ENCODE results near the gene FKBP15. TPM values are rescaled to one million over a fixed set of nuclear protein-coding genes. Genes with fewer than 3 reads are reported as not detected.
"Not testable (repeated sequence)": the region's sequence is repeated elsewhere in the genome, so short reads cannot be mapped to it uniquely, and the experiment has no call there.

Gene FKBP15
- total RNA-seq, 3 donors from 2014 or later = 23.3 to 41.0 (median 36.8) TPM

GRCh38 chr9:113241161-113241560 is 20.1 kb upstream of the FKBP15 start:
- Histone ChIP-seq H3K4me1 (no peaks in the 10 kb centered on the region), H3K36me3 (no peaks in the 10 kb centered on the region), H3K27me3 (no peaks in the 10 kb centered on the region), H3K4me3 (no peak overlapping the region), H3K27ac (no peak overlapping the region), H3K9me3 (no peaks in the 10 kb centered on the region)
- intact Hi-C loops (cut with DNase I; ENCODE audit: low total_unique reads) = no loop called here
- DNase-seq (ENCODE audit: low spot score in 2 of 2) = no peak
- TF ChIP-seq POLR2AphosphoS5 (IDR thresholded peaks at IDR 0.05) (no peak), CTCF (IDR thresholded peaks at IDR 0.05) (no peak), POLR2A (IDR thresholded peaks at IDR 0.05) (no peak)

- Histone ChIP-seq H3K9me3 (no peaks in the 10 kb centered on the region), H3K4me1 (no peaks in the 10 kb centered on the region), H3K27ac (no peak overlapping the region), H3K4me3 (no peak overlapping the region), H3K36me3 (no peaks in the 10 kb centered on the region), H3K27me3 (no peaks in the 10 kb centered on the region)
- no peak for DNase-seq (ENCODE audit: low spot score in 2 of 2)
- TF ChIP-seq POLR2AphosphoS5 (IDR thresholded peaks at IDR 0.05) (no peak), POLR2A (IDR thresholded peaks at IDR 0.05) (no peak), CTCF (IDR thresholded peaks at IDR 0.05) (no peak)
- intact Hi-C loops (cut with DNase I; ENCODE audit: low total_unique reads) = no loop called here
These were observed 17.8 kb upstream of the FKBP15 start for GRCh38 chr9:113238859-113239232.

- DNase-seq (ENCODE audit: low spot score in 2 of 2) = no peak
- no peak overlapping the region for H3K27ac ChIP-seq
These were observed 17.3 kb upstream of the FKBP15 start for GRCh38 chr9:113238202-113238858.

GRCh38 chr9:113237026-113237425 is 15.9 kb upstream of the FKBP15 start:
- intact Hi-C loops (cut with DNase I; ENCODE audit: low total_unique reads) = no loop called here
- DNase-seq (ENCODE audit: low spot score in 2 of 2) = no peak
- Histone ChIP-seq H3K9me3 (no peaks in the 10 kb centered on the region), H3K27ac (no peak overlapping the region), H3K36me3 (no peaks in the 10 kb centered on the region), H3K4me3 (no peak overlapping the region), H3K27me3 (no peaks in the 10 kb centered on the region), H3K4me1 (peaks cover 0 to 6% of the 10 kb centered on the region in 2 donors)
- TF ChIP-seq CTCF (IDR thresholded peaks at IDR 0.05) (no peak), POLR2A (IDR thresholded peaks at IDR 0.05) (no peak), POLR2AphosphoS5 (IDR thresholded peaks at IDR 0.05) (no peak)

More at GRCh38 chr9:113238202-113238858, 17.3 kb upstream of the FKBP15 start:
- intact Hi-C loops (cut with DNase I; ENCODE audit: low total_unique reads) = no loop called here
- no peaks in the 10 kb centered on the region for H3K36me3 ChIP-seq
- H3K9me3 ChIP-seq = no peaks in the 10 kb centered on the region
- no peaks in the 10 kb centered on the region for H3K4me1 ChIP-seq
- no peaks in the 10 kb centered on the region for H3K27me3 ChIP-seq
- TF ChIP-seq POLR2A (IDR thresholded peaks at IDR 0.05) (no peak), POLR2AphosphoS5 (IDR thresholded peaks at IDR 0.05) (no peak), CTCF (IDR thresholded peaks at IDR 0.05) (no peak)
- H3K4me3 ChIP-seq = no peak overlapping the region

GRCh38 chr9:113235701-113236255 is 14.7 kb upstream of the FKBP15 start:
- H3K27ac ChIP-seq = peak overlapping the region in 1 of 2 donors; percentile 4
- DNase-seq (ENCODE audit: low spot score in 2 of 2); H3K36me3 ChIP-seq; H3K4me1 ChIP-seq; H3K9me3 ChIP-seq; H3K4me3 ChIP-seq; H3K27me3 ChIP-seq; intact Hi-C loops (cut with DNase I; ENCODE audit: low total_unique reads): not testable (repeated sequence)
